ENCODE data around the gene RTN4RL2.

The RTN4RL2 gene

GRCh38 chr11:57500926-57501325 is 40.6 kb downstream of the RTN4RL2 start:
- no peak for DNase-seq

GRCh38 chr11:57501953-57502352 is 41.6 kb downstream of the RTN4RL2 start:
- no peak for DNase-seq

DNA sequence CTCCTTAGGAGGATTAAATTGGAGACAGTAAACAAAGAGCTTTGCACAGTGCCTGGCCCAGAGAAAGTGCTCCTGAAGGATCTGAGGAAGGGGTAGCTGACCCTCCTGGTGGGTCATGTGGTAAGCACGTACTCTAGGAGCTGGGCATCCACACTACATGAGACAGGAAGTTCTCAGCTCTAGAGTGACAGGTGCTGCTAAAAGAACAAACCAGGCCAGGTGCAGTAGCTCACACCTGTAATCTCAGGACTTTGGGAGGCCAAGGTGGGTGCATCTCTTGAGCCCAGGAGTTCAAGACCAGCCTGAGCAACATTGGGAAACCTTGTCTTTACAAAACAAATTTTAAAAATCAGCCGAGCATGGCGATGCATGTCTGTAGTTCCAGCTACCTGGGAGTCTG is 42.0 kb downstream of the RTN4RL2 start:
- peak; percentile 8 for DNase-seq

GRCh38 chr11:57502870-57503269 is 42.5 kb downstream of the RTN4RL2 start:
- no peak for DNase-seq

GRCh38 chr11:57504511-57504910 is 44.2 kb downstream of the RTN4RL2 start:
- DNase-seq = no peak

DNA sequence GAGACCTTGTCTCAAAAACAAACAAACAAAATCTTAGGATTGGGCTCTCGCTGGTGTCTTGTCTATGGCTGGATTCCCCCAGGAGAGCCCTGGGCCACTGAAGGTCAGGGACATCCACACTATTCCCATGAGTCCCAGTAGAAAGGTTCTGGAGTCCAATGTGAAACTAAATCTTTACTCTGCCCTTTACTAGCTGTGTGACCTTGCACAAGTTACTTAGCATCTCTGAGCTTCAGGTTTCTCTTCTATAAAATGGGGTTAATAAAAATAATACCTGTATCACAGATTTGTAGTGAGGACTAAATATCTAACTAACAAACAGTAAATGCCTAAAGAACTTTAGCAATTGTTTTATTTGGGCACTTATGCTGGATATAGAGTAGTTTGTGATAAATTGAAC is 46.2 kb downstream of the RTN4RL2 start:
- DNase-seq = no peak

DNA sequence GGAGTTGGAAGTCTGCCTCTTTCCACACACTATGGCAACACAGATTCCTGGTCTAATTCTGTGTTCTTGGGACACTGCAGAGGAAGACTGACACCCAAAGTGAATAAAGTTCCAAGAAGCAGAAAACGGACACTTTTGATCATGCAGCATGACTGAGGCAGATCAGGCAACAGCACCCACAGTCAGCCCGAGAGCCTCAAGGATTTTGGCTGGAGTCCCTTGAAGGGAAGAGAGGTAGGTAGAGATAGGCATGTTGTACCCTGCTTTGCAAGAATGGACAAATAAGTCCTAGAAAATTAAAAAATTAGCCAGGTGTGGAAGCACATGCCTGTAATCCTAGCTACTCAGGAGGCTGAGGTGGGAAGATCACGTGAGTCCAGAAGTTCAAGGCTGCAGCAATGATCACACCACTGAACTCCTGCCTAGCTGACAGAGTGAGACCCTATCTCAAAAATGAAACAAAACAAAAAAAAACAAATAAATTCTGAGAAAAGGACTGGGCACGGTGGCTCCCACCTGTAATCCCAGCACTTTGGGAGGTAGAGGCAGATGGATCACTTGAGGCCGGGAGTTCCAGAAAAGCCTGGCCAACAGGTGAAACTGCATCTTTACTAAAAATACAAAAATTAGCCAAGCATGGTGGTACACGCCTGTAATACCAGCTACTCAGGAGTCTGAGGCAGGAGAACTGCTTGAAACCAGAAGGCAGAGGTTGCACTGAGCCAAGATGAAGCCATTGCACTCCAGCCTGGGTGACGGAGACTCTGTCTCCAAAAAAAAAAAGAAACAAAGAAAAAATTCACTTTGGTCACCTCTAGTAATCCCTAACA is 48.2 kb downstream of the RTN4RL2 start:
- no peak for DNase-seq

DNA sequence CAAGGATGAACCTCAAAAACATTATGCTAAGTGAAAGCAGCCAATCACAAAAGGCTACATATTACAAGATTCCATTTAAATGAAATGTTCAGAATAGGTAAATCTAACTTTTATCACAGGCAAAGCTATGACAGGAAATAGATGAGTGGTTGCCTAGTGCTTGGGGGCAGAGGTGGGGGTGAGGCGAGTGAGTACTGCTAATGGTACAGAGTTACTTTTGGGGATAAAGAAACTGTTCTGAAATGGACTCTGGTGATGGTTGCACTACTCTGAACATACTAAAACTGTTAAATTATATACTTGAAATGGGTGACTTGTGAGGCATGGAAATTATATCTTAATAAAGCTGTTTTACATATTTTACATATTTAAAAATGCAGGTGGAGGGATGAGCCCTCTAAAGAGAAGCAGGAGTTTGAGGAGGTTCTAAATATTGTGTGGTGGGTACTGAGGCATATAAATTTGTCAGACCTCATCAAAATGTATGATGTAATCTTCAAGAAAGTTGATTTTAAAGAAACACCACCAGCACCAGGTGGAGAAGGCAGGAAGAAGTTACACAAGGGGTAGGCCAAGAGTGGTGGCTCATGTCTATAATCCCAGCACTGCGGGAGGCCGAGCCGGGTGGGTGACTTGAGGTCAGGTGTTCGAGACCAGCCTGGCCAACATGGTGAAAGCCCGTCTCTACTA is 51.6 kb downstream of the RTN4RL2 start:
- DNase-seq = no peak

DNA sequence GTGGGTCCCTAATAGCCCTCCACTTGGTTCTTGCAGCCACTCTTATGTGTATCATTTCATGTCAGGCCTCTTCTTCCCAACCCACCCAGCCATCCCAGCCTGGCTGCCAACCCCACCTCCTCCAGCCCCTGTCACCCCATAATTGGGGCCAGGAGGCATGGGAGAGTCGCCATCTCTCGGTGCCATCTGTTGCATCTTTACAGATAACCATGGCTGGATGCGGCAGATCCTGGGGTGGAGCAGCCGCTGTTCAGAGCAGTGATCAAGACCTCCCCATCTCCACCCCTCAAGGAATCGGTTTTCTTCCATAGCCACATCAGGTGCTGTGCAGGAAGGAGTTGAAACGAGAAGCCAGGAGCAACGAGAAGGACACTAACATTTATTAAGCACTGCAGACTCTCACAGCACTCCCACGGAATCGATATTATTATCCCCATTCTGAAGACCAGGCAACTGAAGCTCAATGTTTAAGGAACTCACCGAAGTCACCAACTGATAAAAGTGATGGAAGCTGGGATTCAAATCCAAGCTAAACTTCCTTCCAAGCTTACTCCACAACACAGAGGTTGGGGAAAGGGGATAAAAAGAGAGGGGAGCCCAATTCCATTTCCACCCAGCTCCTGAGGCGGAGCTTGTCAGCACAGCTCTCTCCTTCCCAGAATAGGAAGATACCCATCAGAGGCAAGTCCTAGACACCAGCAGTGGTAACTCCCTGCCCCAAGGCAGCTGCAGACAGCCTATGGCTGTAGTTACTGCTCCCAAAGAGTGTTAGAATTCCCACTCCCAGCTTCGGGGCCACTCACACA is 52.5 kb downstream of the RTN4RL2 start:
- DNase-seq = no peak

DNA sequence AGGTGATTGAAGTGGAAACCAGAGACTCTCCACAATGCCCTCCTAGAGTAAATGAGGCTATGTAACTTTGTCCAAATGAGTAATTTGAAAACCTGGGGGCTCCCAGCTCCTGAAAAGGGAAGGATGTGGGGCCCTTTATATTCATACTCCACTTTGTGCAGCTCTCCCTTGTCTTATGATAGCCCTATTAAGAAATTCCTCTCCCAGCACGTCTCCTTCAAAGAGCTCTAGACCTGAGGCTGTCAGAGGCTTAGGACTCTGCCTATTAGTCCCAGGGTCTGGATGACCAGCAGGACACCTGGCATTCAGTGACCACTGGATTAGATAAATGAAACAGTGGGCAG is 53.1 kb downstream of the RTN4RL2 start:
- DNase-seq = no peak

GRCh38 chr11:57513911-57514537 is 53.7 kb downstream of the RTN4RL2 start:
- DNase-seq = peak; percentile 46

DNA sequence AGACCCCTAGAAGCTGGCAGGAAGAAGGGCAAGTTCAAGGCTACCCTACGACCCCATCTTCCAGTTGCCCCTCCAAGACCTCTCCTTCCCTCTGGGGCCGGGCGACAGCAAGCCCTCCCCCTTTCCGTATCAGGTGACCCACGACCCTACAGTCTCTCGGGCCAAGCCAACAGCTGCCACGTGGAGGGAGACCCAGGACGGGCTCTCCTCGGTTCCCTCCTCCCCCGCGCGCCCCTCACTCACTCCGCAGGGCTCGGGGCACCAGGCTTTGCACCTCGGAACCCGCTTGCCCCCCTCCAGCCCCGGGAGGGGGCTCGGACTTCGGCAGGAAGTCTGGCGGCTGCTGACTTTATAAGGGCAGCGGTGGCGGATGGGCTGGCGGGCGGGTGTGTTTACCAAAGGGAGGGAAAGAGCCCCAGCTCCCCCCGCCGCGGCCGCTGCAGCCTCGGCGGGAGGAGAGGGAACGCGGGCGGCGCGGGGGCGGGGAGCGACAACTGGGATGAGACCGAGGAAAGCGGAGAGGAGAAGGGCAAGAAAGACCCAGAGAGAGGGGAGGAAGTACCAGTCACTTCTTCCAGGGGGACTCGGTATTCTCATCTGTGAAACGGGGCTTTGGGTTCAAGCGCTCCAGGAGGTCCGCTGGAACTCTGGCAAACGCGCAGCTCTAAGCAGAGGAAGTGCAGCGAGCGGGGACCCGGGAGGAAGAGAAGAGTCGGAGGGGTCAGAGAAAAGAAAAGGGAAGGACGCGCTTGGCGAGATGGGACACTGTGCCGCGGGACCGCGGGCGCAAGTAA is 54.4 kb downstream of the RTN4RL2 start:
- DNase-seq = peak; percentile 51

GRCh38 chr11:57515332-57516060 is 55.2 kb downstream of the RTN4RL2 start, which contains the start of gene SLC43A1:
Gene SLC43A1, minus strand, starts transcription at chr11:57515702. Its CDS starts 1,591 bp downstream, at chr11:57514111.
- DNase-seq = peak; percentile 21

DNA sequence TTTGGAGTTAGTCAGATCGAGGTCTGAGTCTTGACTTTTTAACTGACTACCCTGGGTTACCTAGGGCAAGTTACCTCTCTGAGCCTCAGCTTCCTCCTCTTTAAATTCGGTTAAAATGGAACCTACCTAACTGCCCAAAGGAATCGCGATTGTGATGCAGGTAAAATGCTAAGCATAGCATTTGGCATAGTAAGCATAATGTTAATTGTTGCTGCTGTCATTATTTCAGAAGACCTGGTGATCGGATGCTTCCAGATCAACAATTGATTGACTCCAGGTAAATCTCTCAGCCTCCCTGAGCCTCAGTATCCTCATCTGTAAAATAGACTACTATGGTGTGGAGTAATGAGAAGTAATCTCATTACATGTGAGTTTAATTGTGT is 55.7 kb downstream of the RTN4RL2 start:
- DNase-seq = no peak

DNA sequence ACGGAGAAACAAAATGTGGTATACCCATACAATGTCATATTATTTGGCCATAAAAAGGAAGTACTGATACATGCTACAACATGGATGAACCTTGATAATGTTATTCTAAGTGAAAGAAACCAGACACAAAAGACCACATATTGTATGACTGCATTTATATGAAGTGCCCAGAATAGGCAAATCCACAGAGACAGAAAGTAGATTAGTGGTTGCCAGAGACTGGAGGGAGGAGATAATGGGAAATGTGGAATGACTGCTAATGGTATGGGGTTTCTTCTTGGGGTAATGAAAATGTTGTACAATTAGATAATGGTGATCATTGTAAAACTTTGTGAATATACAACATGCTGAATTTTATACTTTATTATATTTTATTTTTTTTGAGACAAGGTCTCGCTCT is 60.8 kb downstream of the RTN4RL2 start:
- DNase-seq = no peak

GRCh38 chr11:57523419-57523818 is 63.1 kb downstream of the RTN4RL2 start:
- no peak for DNase-seq

Data from NCI-H510A (cell line).